DMS 273 treated with DMSO at 0.1 percent for 48 hours (cell line): Measurements from ENCODE around the gene DR1.

Experiments
- DNase-seq: peaks from one replicate; lab custom pipeline; 2025; lab: John Stamatoyannopoulos, UW

DR1 gene

GRCh38 chr1:93345633-93346420, at the start of gene DR1:
Gene DR1 (plus strand): TSS chr1:93345907. CDS start chr1:93346646, 739 bp downstream.
- DNase-seq: peak; percentile 81

GRCh38 chr1:93296555-93297154, 49.1 kb upstream of the DR1 start:
- DNase-seq: peak; percentile 19

- DNase-seq: no peak
Observed at GRCh38 chr1:93301131-93301530, 44.6 kb upstream of the DR1 start.

- no peak for DNase-seq
Observed at GRCh38 chr1:93302078-93302477, 43.6 kb upstream of the DR1 start.

- DNase-seq: peak; percentile 30
Observed at GRCh38 chr1:93304716-93305138, 41.0 kb upstream of the DR1 start.

GRCh38 chr1:93306920-93307319, 38.8 kb upstream of the DR1 start:
- no peak for DNase-seq

GRCh38 chr1:93313026-93313425, 32.7 kb upstream of the DR1 start:
- DNase-seq: no peak

- DNase-seq: no peak
Observed at GRCh38 chr1:93317207-93317606, 28.5 kb upstream of the DR1 start.

GRCh38 chr1:93317943-93318342, 27.8 kb upstream of the DR1 start:
- DNase-seq: no peak

- DNase-seq: no peak
Observed at GRCh38 chr1:93321720-93322119, 24.0 kb upstream of the DR1 start.

GRCh38 chr1:93322349-93322748, 23.4 kb upstream of the DR1 start:
- DNase-seq: no peak

GRCh38 chr1:93323185-93323820, 22.4 kb upstream of the DR1 start:
- no peak for DNase-seq

GRCh38 chr1:93324486-93325464, 20.9 kb upstream of the DR1 start:
- DNase-seq: no peak

- peak; percentile 95 for DNase-seq
Observed at GRCh38 chr1:93328809-93329760, 16.6 kb upstream of the DR1 start.

GRCh38 chr1:93330196-93330595, 15.5 kb upstream of the DR1 start:
- DNase-seq: no peak

- no peak for DNase-seq
Observed at GRCh38 chr1:93330617-93331016, 15.1 kb upstream of the DR1 start.

- DNase-seq: no peak
Observed at GRCh38 chr1:93331412-93331811, 14.3 kb upstream of the DR1 start.

GRCh38 chr1:93332368-93332767, 13.3 kb upstream of the DR1 start:
- no peak for DNase-seq

- DNase-seq: no peak
Observed at GRCh38 chr1:93338387-93339146, 7.1 kb upstream of the DR1 start.

- DNase-seq: no peak
Observed at GRCh38 chr1:93339171-93339697, 6.5 kb upstream of the DR1 start.
